Breast epithelium (tissue), 4 donors: ENCODE results near the gene PLAC8L1. TPM values are rescaled to one million over a fixed set of nuclear protein-coding genes. Genes with fewer than 3 reads are reported as not detected.

Source experiments
- DNase-seq, 2 donors: peaks; one replicate each; pipeline ENCODE4 v3.0.0-alpha.2; 2019; ENCODE audit warnings: low spot score in 2 of 2
- H3K27ac ChIP-seq, 2 donors: fragments of 200-600 bp; sonication (generic) in 1 of 2; one replicate each; pipeline ENCODE4 v1.5.1; 2016 to 2019; ENCODE audit warnings: mild to moderate bottlenecking in 1 of 2
- H3K27me3 ChIP-seq, 2 donors: fragments of 200-600 bp; sonication (generic) in 1 of 2; one replicate each; pipeline versions ENCODE4 v1.5.1 to v1.6.0; 2017 to 2019; ENCODE audit warnings: control low read depth in 1 of 2, mild to moderate bottlenecking in 1 of 2
- H3K36me3 ChIP-seq: fragments of 200-600 bp; one replicate; pipeline ENCODE4 v1.5.1; 2019
- H3K4me1 ChIP-seq, 2 donors: fragments of 200-600 bp; sonication (generic); one replicate each; pipeline ENCODE4 v1.5.1; 2016 to 2019; ENCODE audit warnings: control low read depth in 1 of 2
- H3K4me3 ChIP-seq, 3 donors: fragments of 200-600 bp; sonication (generic); 1 replicate in 2 of 3; 2 replicates in 1 of 3; pipeline ENCODE4 v1.5.1; 2016 to 2019; ENCODE audit warnings: mild to moderate bottlenecking in 3 of 3, moderate library complexity in 2 of 3
- H3K9me3 ChIP-seq, 2 donors: fragments of 200-600 bp; sonication (generic) in 1 of 2; one replicate each; pipeline ENCODE4 v1.5.1; 2016 to 2019; ENCODE audit warnings: control low read depth in 1 of 2
- CTCF ChIP-seq, 3 donors: fragments of 450-650 bp; IDR thresholded peaks; one replicate each; pipeline ENCODE4 v1.5.1; 2016 to 2017; ENCODE audit warnings: antibody characterized with exemption in 3 of 3, mild to moderate bottlenecking in 3 of 3, moderate library complexity in 3 of 3
- POLR2A ChIP-seq: fragments of 450-650 bp; IDR thresholded peaks from one replicate; pipeline ENCODE4 v1.6.1; 2016; ENCODE audit warnings: antibody characterized with exemption, mild to moderate bottlenecking, moderate library complexity
- POLR2AphosphoS5 ChIP-seq, 3 donors: sonication (generic); formaldehyde crosslinking; IDR thresholded peaks; one replicate each; pipeline ENCODE4 v1.6.1; 2017; ENCODE audit warnings: antibody characterized with exemption in 3 of 3
- intact Hi-C: fragments of 100-400 bp; cut with DNase I; formaldehyde crosslinking; loops from one replicate; pipeline ENCODE4 v1.15.1; 2023; ENCODE audit warnings: low total_unique reads
- total RNA-seq, 3 donors: library from RNA; depleted of rRNA; stranded (reverse); fragments of >200 nt; gene quantifications; one replicate each; pipeline ENCODE4 v1.1.0, GENCODE V29; 2016

The PLAC8L1 gene
- total RNA-seq, 3 donors from 2014 or later = not detected

GRCh38 chr5:146048994-146049703, 56.2 kb downstream of the PLAC8L1 start:
- Histone ChIP-seq H3K27ac (no peak overlapping the region), H3K4me1 (no peaks in the 10 kb centered on the region), H3K4me3 (no peak overlapping the region), H3K27me3 (no peaks in the 10 kb centered on the region), H3K9me3 (no peaks in the 10 kb centered on the region), H3K36me3 (no peaks in the 10 kb centered on the region)
- no peak for DNase-seq
- intact Hi-C loops = no loop called here
- TF ChIP-seq POLR2AphosphoS5 (IDR thresholded peaks at IDR 0.05) = no peak
- peak in 2 of 3 donors; percentile 69 to 70 for TF ChIP-seq CTCF (IDR thresholded peaks at IDR 0.05)

- DNase-seq = no peak
- H3K4me3 ChIP-seq = no peak overlapping the region
- H3K36me3 ChIP-seq = no peaks in the 10 kb centered on the region
- no peaks in the 10 kb centered on the region for H3K27me3 ChIP-seq
- no peaks in the 10 kb centered on the region for H3K4me1 ChIP-seq
- H3K9me3 ChIP-seq = no peaks in the 10 kb centered on the region
- intact Hi-C loops = no loop called here
- peak overlapping the region in 1 of 2 donors; percentile 25 for H3K27ac ChIP-seq
- TF ChIP-seq POLR2A = no peak
- TF ChIP-seq CTCF (IDR thresholded peaks at IDR 0.05) = no peak
- no peak for TF ChIP-seq POLR2AphosphoS5 (IDR thresholded peaks at IDR 0.05)
Observed at GRCh38 chr5:146047396-146047795, 58.0 kb downstream of the PLAC8L1 start.

- Histone ChIP-seq H3K9me3 (no peaks in the 10 kb centered on the region), H3K27ac (no peak overlapping the region), H3K36me3 (no peaks in the 10 kb centered on the region), H3K4me3 (no peak overlapping the region), H3K27me3 (no peaks in the 10 kb centered on the region), H3K4me1 (no peaks in the 10 kb centered on the region)
- no peak for DNase-seq
- intact Hi-C loops = no loop called here
- no peak for TF ChIP-seq CTCF (IDR thresholded peaks at IDR 0.05)
- TF ChIP-seq POLR2AphosphoS5 (IDR thresholded peaks at IDR 0.05) = no peak
Observed at GRCh38 chr5:146043722-146044121, 61.7 kb downstream of the PLAC8L1 start.

- no peaks in the 10 kb centered on the region for H3K9me3 ChIP-seq
- H3K27ac ChIP-seq = no peak overlapping the region
- no peak for DNase-seq
Observed at GRCh38 chr5:146042628-146043279, 62.6 kb downstream of the PLAC8L1 start.

More at GRCh38 chr5:146042628-146043279, 62.6 kb downstream of the PLAC8L1 start:
- Histone ChIP-seq H3K27me3 (no peaks in the 10 kb centered on the region), H3K4me1 (no peaks in the 10 kb centered on the region), H3K36me3 (no peaks in the 10 kb centered on the region), H3K4me3 (no peak overlapping the region)
- TF ChIP-seq POLR2A (no peak), POLR2AphosphoS5 (IDR thresholded peaks at IDR 0.05) (no peak), CTCF (IDR thresholded peaks at IDR 0.05) (no peak)
- intact Hi-C loops = no loop called here
